NCI-H2196 treated with DMSO at 0.1 percent for 48 hours (cell line): ENCODE measurements around the gene HPGD.

Experiments used
- DNase-seq: peaks from one replicate; lab custom pipeline; 2025; ENCODE audit not compliant: unreplicated experiment; lab: John Stamatoyannopoulos, UW

The HPGD gene

GRCh38 chr4:174522183-174523024 lies at the start of gene HPGD:
Gene HPGD (minus strand): TSS chr4:174522488. CDS start chr4:174522451, 37 bp downstream.
- DNase-seq: no peak

- DNase-seq: no peak
Observed at GRCh38 chr4:174564529-174564928, 42.2 kb upstream of the HPGD start.

- no peak for DNase-seq
Observed at GRCh38 chr4:174563399-174563798, 41.1 kb upstream of the HPGD start.

- no peak for DNase-seq
Observed at GRCh38 chr4:174561560-174561959, 39.3 kb upstream of the HPGD start.

GRCh38 chr4:174559894-174560293 lies 37.6 kb upstream of the HPGD start:
- DNase-seq: no peak

- DNase-seq: no peak
Observed at GRCh38 chr4:174555789-174556630, 33.7 kb upstream of the HPGD start.

GRCh38 chr4:174554231-174554728 lies 32.0 kb upstream of the HPGD start:
- no peak for DNase-seq

GRCh38 chr4:174553828-174554227 lies 31.5 kb upstream of the HPGD start:
- DNase-seq: no peak

DNA sequence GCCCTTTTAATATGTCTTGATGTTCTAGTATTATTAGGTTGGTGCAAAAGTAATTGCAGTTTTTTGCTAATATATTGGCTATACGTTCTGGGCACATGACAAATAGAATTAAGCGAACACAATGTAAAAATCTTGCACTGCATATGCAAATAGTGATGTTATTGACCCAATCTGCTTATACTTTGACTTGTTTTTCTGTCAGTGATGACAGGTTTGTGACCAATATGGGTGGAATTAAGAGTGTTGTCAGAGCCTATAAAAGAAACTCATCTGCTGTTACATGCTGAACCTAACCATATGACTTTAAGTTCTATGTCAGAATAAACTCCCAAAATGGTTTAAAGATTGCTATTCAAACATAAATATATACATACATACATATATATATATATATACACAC lies 30.7 kb upstream of the HPGD start:
- no peak for DNase-seq

GRCh38 chr4:174550541-174550940 lies 28.3 kb upstream of the HPGD start:
- DNase-seq: no peak

GRCh38 chr4:174549721-174550120 lies 27.4 kb upstream of the HPGD start:
- DNase-seq: no peak

DNA sequence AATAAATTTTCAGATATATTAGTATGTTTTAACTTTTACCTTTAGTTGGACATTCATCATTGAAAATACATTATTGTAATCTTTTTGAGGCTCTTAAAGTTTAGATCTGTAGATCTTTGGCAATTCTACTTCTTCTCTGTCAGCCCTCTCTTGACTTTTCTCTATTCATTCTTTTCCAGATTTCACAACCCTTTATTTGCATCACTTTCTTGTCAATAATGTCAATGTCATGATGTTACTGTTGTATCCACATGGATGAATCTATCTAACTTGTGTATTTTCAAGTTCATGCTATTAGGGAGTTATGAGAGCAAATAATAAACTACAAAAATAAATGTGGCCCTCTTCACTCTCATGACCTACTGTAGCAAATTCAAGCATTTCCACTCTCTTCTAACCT lies 23.0 kb upstream of the HPGD start:
- DNase-seq: no peak

DNA sequence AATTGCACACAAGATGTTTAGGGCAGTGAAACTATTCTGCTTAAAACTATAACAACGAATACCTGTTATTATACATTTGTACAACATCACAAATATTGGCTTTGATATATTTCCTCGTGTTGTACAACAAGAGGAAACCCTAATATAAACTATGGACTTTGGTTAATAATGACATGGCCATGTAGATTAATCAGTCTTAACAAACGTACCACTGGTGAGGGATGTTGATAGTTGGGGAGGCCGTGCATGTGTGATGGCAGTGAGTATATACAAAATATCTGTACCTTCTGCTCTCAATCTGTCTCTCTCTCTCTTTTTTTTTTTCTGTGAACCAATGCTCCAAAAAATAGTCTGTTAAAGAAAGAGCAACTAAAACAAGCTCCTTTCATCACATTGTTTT lies 22.2 kb upstream of the HPGD start:
- DNase-seq: no peak

- no peak for DNase-seq
Observed at GRCh38 chr4:174540175-174540574, 17.9 kb upstream of the HPGD start.

GRCh38 chr4:174539571-174539970 lies 17.3 kb upstream of the HPGD start:
- no peak for DNase-seq

- DNase-seq: no peak
Observed at GRCh38 chr4:174538876-174539250, 16.6 kb upstream of the HPGD start.

DNA sequence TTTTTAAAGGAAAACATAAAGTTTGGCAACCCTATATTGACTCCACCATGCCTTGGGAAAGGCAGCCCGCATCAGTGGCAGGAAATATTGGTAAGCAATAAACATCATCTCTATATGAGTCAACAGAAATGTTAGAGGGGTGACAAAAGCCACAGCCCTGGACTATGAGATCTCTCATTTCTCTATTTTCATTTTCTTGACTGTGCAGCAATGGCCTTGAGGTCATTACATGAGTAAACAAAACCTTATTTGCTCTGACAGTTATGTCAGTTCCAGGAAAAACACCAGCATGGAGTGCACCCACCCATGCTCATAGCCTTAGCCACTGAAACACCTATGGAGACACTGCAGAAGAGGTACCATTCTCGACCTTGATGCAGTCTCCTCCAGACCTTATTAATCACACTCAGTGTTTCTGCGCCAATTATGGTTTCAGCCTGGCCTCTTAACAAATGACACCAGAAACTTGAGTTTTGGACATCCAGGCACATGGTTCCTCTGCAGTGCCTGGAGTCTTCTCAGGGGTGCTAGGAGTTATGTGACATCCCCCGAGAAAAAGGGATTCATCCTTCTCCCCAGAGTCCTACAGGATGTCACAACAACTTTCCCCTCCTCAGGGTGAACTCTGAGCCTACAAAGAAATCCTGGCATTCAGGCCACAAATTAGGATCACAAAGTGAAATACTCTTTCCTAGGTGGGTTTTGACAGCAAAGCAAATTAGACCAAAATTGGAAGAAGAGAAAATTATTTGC lies 16.0 kb upstream of the HPGD start:
- no peak for DNase-seq

GRCh38 chr4:174537634-174538033 lies 15.3 kb upstream of the HPGD start:
- DNase-seq: no peak

GRCh38 chr4:174534461-174534860 lies 12.2 kb upstream of the HPGD start:
- no peak for DNase-seq

DNA sequence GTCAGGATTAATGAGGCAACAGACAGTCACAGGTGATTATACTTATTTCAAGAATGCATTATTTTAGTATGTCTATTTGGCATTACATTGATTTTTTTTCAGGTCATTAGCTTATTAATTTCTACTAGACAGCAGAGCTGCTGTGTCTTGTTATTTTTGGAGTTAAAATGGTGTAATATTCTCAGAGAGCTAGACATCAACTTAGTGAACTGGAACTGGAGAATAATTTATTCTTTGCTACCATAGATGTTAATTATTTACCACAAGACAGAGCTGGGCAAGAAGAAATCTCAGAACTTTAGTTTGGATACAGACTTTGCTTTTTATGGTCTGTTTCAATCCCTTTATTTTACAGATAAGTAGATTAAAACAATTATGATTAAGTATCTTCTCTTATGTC lies 10.2 kb upstream of the HPGD start:
- no peak for DNase-seq

GRCh38 chr4:174531486-174531885 lies 9.2 kb upstream of the HPGD start:
- no peak for DNase-seq
